PC-3 (cell line): ENCODE measurements around the gene PRRX2.

Experiments
- CTCF ChIP-seq: fragments of 300-600 bp; sonication (generic); conservative IDR thresholded peaks from 2 replicates; pipeline ENCODE4 v1.5.1; 2017; ENCODE audit warnings: antibody characterized with exemption, low read depth, mild to moderate bottlenecking, low read length
- EZH2 ChIP-seq: fragments of 300-600 bp; sonication (generic); IDR thresholded peaks from one replicate; pipeline ENCODE4 v1.6.1; 2017; ENCODE audit warnings: antibody characterized with exemption, mild to moderate bottlenecking, low read length; ENCODE audit not compliant: unreplicated experiment
- EZH2phosphoT487 ChIP-seq: fragments of 300-600 bp; sonication (generic); IDR thresholded peaks from 2 replicates; pipeline ENCODE4 v1.6.1; 2018; ENCODE audit warnings: mild to moderate bottlenecking, antibody characterized with exemption, low read length, borderline replicate concordance

GRCh38 chr9:129688285-129689043, 23.0 kb downstream of the PRRX2 start:
- TF ChIP-seq CTCF (no peak), EZH2phosphoT487 (no peak), EZH2 (no peak)
